T-helper 2 cell treated with Interferon-gamma antibody and Interleukin-4, amounts not matched to agents 100 ng/mL and 5 ng/mL, for 36 hours (primary cell): ENCODE measurements around the gene C11orf42. TPM values are rescaled to one million over a fixed set of nuclear protein-coding genes. Genes with fewer than 3 reads are reported as not detected.

Source experiments
- intact Hi-C: fragments of 100-400 bp; cut with micrococcal nuclease; formaldehyde crosslinking; loops from one replicate; pipeline ENCODE4 v1.15.1; 2023
- total RNA-seq: library from RNA; stranded (reverse); gene quantifications from 2 replicates; pipeline ENCODE4 v1.2.3, GENCODE V29; 2022

The C11orf42 gene
- total RNA-seq, 1 donor from 2014 or later, result not detected

GRCh38 chr11:6251990-6252473 is 46.7 kb downstream of the C11orf42 start:
- intact Hi-C loops, result loop anchor here (1.0 kb wide), 1 partner anchor 101 kb away; no protein-coding TSS in a partner anchor

GRCh38 chr11:6253197-6253596 is 47.8 kb downstream of the C11orf42 start:
- intact Hi-C loops, result no loop called here

GRCh38 chr11:6258141-6258540 is 52.8 kb downstream of the C11orf42 start:
- intact Hi-C loops, result loop anchor here (5.0 kb wide), 1 partner anchor 59 kb away; no protein-coding TSS in a partner anchor

GRCh38 chr11:6258571-6259081 is 53.3 kb downstream of the C11orf42 start:
- intact Hi-C loops, result loop anchor here (5.0 kb wide), 1 partner anchor 59 kb away; no protein-coding TSS in a partner anchor

GRCh38 chr11:6260207-6260726 is 54.9 kb downstream of the C11orf42 start:
- intact Hi-C loops, result no loop called here

Other genes with a start within 250 kb of the C11orf42 start
- not detected in 2 replicates for gene OR56A5, start 237.1 kb upstream of the C11orf42 start, total RNA-seq
- gene OR52L1, start 218.6 kb upstream of the C11orf42 start, total RNA-seq, result not detected in 2 replicates
- gene OR56A4, start 198.6 kb upstream of the C11orf42 start, total RNA-seq, result 0.05 TPM in 1 of 2 replicates, not detected in the other
- not detected in 2 replicates for gene OR56A1, start 174.8 kb upstream of the C11orf42 start, total RNA-seq
- not detected in 2 replicates for gene OR56B4, start 97.9 kb upstream of the C11orf42 start, total RNA-seq
- not detected in 2 replicates for gene OR52B2, start 35.2 kb upstream of the C11orf42 start, total RNA-seq
- gene OR52W1, start 6.3 kb upstream of the C11orf42 start, total RNA-seq, result not detected in 2 replicates
- gene FHIP1B, start 29.1 kb downstream of the C11orf42 start, total RNA-seq, result 20.5 and 22.2 TPM in 2 replicates
- 0.16 and 0.23 TPM in 2 replicates for gene CNGA4, start 33.5 kb downstream of the C11orf42 start, total RNA-seq
- gene CCKBR, start 54.3 kb downstream of the C11orf42 start, total RNA-seq, result not detected in 2 replicates
- 6.2 and 6.8 TPM in 2 replicates for gene CAVIN3, start 114.9 kb downstream of the C11orf42 start, total RNA-seq
- gene SMPD1, start 184.9 kb downstream of the C11orf42 start, total RNA-seq, result 41.1 and 46.5 TPM in 2 replicates
- 51.1 and 53.9 TPM in 2 replicates for gene APBB1, start 213.5 kb downstream of the C11orf42 start, total RNA-seq
- gene HPX, start 235.4 kb downstream of the C11orf42 start, total RNA-seq, result 0.18 and 0.36 TPM in 2 replicates